ENCODE data around the gene KCNJ14.

DNA sequence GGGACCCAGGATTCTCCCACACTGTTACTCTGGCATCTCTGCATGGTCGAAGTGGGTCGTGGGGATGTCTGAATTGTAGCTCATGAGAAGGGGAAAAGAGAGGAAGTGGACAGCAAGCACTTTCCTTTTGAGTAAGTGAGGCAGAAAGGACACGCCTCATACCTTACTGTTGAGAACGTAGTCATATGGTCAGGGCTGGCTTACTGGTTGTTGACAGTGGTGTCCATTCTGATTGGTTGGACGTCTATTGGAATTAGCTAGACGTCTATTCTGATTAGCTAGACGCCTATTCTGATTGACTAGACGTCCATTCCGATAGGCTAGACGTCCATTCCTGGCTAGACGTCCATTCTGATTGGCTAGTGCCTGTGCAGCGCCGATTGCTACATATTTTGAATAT, 49.5 kb upstream of the KCNJ14 start:
- TF ChIP-seq, protein P1, sequence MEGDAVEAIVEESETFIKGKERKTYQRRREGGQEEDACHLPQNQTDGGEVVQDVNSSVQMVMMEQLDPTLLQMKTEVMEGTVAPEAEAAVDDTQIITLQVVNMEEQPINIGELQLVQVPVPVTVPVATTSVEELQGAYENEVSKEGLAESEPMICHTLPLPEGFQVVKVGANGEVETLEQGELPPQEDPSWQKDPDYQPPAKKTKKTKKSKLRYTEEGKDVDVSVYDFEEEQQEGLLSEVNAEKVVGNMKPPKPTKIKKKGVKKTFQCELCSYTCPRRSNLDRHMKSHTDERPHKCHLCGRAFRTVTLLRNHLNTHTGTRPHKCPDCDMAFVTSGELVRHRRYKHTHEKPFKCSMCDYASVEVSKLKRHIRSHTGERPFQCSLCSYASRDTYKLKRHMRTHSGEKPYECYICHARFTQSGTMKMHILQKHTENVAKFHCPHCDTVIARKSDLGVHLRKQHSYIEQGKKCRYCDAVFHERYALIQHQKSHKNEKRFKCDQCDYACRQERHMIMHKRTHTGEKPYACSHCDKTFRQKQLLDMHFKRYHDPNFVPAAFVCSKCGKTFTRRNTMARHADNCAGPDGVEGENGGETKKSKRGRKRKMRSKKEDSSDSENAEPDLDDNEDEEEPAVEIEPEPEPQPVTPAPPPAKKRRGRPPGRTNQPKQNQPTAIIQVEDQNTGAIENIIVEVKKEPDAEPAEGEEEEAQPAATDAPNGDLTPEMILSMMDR (IDR thresholded peaks at IDR 0.05), result no peak
- no peak for TF ChIP-seq POLR2A (IDR thresholded peaks at IDR 0.05; ENCODE audit: low read depth)
- TF ChIP-seq EP300 (IDR thresholded peaks at IDR 0.05), result no peak
- TF ChIP-seq POLR2AphosphoS5 (IDR thresholded peaks at IDR 0.05), result no peak
